ENCODE data around the gene SLC7A8. TPM values are rescaled to one million over a fixed set of nuclear protein-coding genes. Genes with fewer than 3 reads are reported as not detected.

Gene SLC7A8
- total RNA-seq, 1 donor from 2014 or later, result 1.8 TPM

- intact Hi-C loops (cut with micrococcal nuclease), result loop anchor here (10.0 kb wide), 2 partner anchors 463 to 1023 kb away; partner anchors contain the start of genes DCAF11, NRL, THTPA and ZFHX2
- CTCF ChIA-PET, result interaction anchor here (0.9 to 2.1 kb wide), 5 partner anchors 14 to 521 kb away, joined by 3 to 17 read pairs (median 3); no protein-coding TSS in a partner anchor
- no peak for TF ChIP-seq CTCF (IDR thresholded peaks at IDR 0.05)
- H3K9me3 Mint-ChIP-seq, result no peaks in the 10 kb centered on the region
- no peaks in the 10 kb centered on the region for H3K27me3 Mint-ChIP-seq
- DNase-seq, result no peak
- H3K27ac Mint-ChIP-seq, result no peak overlapping the region
- no peak overlapping the region for H3K4me3 Mint-ChIP-seq
- ATAC-seq (ENCODE audit: low read depth), result no peak
- POLR2A ChIA-PET, result interaction anchor here (0.7 kb wide), 2 partner anchors 82 to 288 kb away, joined by 5 to 6 read pairs; no protein-coding TSS in a partner anchor
- H3K36me3 Mint-ChIP-seq (ENCODE audit: low read depth), result peaks cover 61% of the 10 kb centered on the region
- H3K4me1 Mint-ChIP-seq, result peaks cover 22% of the 10 kb centered on the region
Observed at GRCh38 chr14:23091294-23092225, 91.9 kb downstream of the SLC7A8 start.

GRCh38 chr14:23090254-23090636, 93.2 kb downstream of the SLC7A8 start:
- H3K9me3 Mint-ChIP-seq, result no peaks in the 10 kb centered on the region
- ChIA-PET CTCF (interaction anchor here (1.1 to 1.6 kb wide), 3 partner anchors 13 to 21 kb away, joined by 3 to 13 read pairs (median 4); no protein-coding TSS in a partner anchor), POLR2A (no interaction called here)
- no peak for DNase-seq
- no peak overlapping the region for H3K27ac Mint-ChIP-seq
- no peak for ATAC-seq (ENCODE audit: low read depth)
- peaks cover 74% of the 10 kb centered on the region for H3K36me3 Mint-ChIP-seq (ENCODE audit: low read depth)
- intact Hi-C loops (cut with micrococcal nuclease), result loop anchor here (10.0 kb wide), 2 partner anchors 465 to 1025 kb away; partner anchors contain the start of genes DCAF11, NRL, THTPA and ZFHX2
- no peaks in the 10 kb centered on the region for H3K27me3 Mint-ChIP-seq
- peaks cover 20% of the 10 kb centered on the region for H3K4me1 Mint-ChIP-seq
- H3K4me3 Mint-ChIP-seq, result no peak overlapping the region
- TF ChIP-seq CTCF (IDR thresholded peaks at IDR 0.05), result no peak

- peaks cover 79% of the 10 kb centered on the region for H3K36me3 Mint-ChIP-seq (ENCODE audit: low read depth)
- H3K4me1 Mint-ChIP-seq, result peaks cover 20% of the 10 kb centered on the region
Observed at GRCh38 chr14:23089498-23090253, 93.8 kb downstream of the SLC7A8 start.

GRCh38 chr14:23086565-23086964, 96.9 kb downstream of the SLC7A8 start:
- intact Hi-C loops (cut with micrococcal nuclease), result no loop called here
- Mint-ChIP-seq H3K27ac (no peak overlapping the region), H3K4me1 (peaks cover 2% of the 10 kb centered on the region), H3K9me3 (no peaks in the 10 kb centered on the region), H3K27me3 (no peaks in the 10 kb centered on the region), H3K4me3 (no peak overlapping the region), H3K36me3 (ENCODE audit: low read depth) (peaks cover 81% of the 10 kb centered on the region)
- no peak for DNase-seq
- ChIA-PET POLR2A (interaction anchor here (1.0 to 1.2 kb wide), 2 partner anchors 8 to 12 kb away, joined by 4 to 5 read pairs; partner anchors contain the start of genes ACIN1 and C14orf119), CTCF (interaction anchor here (1.6 to 1.8 kb wide), 2 partner anchors 9 to 18 kb away, joined by 4 to 5 read pairs; no protein-coding TSS in a partner anchor)
- TF ChIP-seq CTCF (IDR thresholded peaks at IDR 0.05), result no peak
- no peak for ATAC-seq (ENCODE audit: low read depth)

More at GRCh38 chr14:23089498-23090253, 93.8 kb downstream of the SLC7A8 start:
- ChIA-PET CTCF (interaction anchor here (1.1 to 1.6 kb wide), 3 partner anchors 12 to 21 kb away, joined by 3 to 13 read pairs (median 4); no protein-coding TSS in a partner anchor), POLR2A (no interaction called here)
- no peak for TF ChIP-seq CTCF (IDR thresholded peaks at IDR 0.05)
- ATAC-seq (ENCODE audit: low read depth) (no peak), DNase-seq (no peak)
- H3K27ac Mint-ChIP-seq, result no peak overlapping the region
- intact Hi-C loops (cut with micrococcal nuclease), result loop anchor here (10.0 kb wide), 2 partner anchors 465 to 1025 kb away; partner anchors contain the start of genes DCAF11, NRL, THTPA and ZFHX2
- no peaks in the 10 kb centered on the region for H3K27me3 Mint-ChIP-seq
- no peak overlapping the region for H3K4me3 Mint-ChIP-seq
- no peaks in the 10 kb centered on the region for H3K9me3 Mint-ChIP-seq

All from activated B cell treated with CpG ODN at 0.5 μM for 24 hours (primary cell).